Suprapubic skin (tissue), 4 donors: Measurements from ENCODE around the gene MYH7. TPM values are rescaled to one million over a fixed set of nuclear protein-coding genes. Genes with fewer than 3 reads are reported as not detected.
"Not testable (repeated sequence)": the region's sequence is repeated elsewhere in the genome, so short reads cannot be mapped to it uniquely, and the experiment has no call there.

Experiments used
- DNase-seq, 2 donors: peaks; one replicate each; pipeline ENCODE4 v3.0.0-alpha.2; 2019; ENCODE audit warnings: low spot score in 2 of 2
- H3K27ac ChIP-seq: fragments of 200-600 bp; sonication (generic); one replicate; pipeline ENCODE4 v1.5.1; 2019
- H3K27me3 ChIP-seq: fragments of 200-600 bp; sonication (generic); one replicate; pipeline ENCODE4 v1.5.1; 2019
- H3K36me3 ChIP-seq: fragments of 200-600 bp; sonication (generic); one replicate; pipeline ENCODE4 v1.5.1; 2019
- H3K4me1 ChIP-seq: fragments of 200-600 bp; sonication (generic); one replicate; pipeline ENCODE4 v1.5.1; 2019
- H3K4me3 ChIP-seq: fragments of 200-600 bp; sonication (generic); one replicate; pipeline ENCODE4 v1.5.1; 2019; ENCODE audit warnings: mild to moderate bottlenecking
- H3K9me3 ChIP-seq: fragments of 200-600 bp; sonication (generic); one replicate; pipeline ENCODE4 v1.5.1; 2019
- EP300 ChIP-seq: sonication (generic); formaldehyde crosslinking; IDR thresholded peaks from one replicate; pipeline ENCODE4 v1.6.1; 2017; ENCODE audit warnings: antibody characterized with exemption
- POLR2A ChIP-seq, 2 donors: fragments of 450-650 bp; IDR thresholded peaks; one replicate each; pipeline ENCODE4 v1.6.1; 2017; ENCODE audit warnings: antibody characterized with exemption in 2 of 2, mild to moderate bottlenecking in 2 of 2, moderate library complexity in 2 of 2
- POLR2AphosphoS5 ChIP-seq, 3 donors: sonication (generic); formaldehyde crosslinking; IDR thresholded peaks; one replicate each; pipeline ENCODE4 v1.6.1; 2017; ENCODE audit warnings: antibody characterized with exemption in 3 of 3
- WGBS: methylation state at CpG from one replicate; pipeline ENCODE4 v1.1.5; 2018; 5-methylcytosine and 5-hydroxymethylcytosine counted together
- total RNA-seq, 4 donors: library from RNA; depleted of rRNA; stranded (reverse); fragments of >200 nt; gene quantifications; one replicate each; pipeline ENCODE4 v1.1.0, GENCODE V29; 2016
- TF ChIP-seq, protein P1 (sequence below), 2 donors: fragments of 200-600 bp in 1 of 2; fragments of 450-650 bp in 1 of 2; sonication (generic) in 1 of 2; IDR thresholded peaks; one replicate each; pipeline ENCODE4 v1.5.1; 2016 to 2019; ENCODE audit warnings: antibody characterized with exemption in 2 of 2, mild to moderate bottlenecking in 1 of 2, moderate library complexity in 1 of 2

MYH7 gene
- total RNA-seq, 4 donors from 2014 or later = not detected

DNA sequence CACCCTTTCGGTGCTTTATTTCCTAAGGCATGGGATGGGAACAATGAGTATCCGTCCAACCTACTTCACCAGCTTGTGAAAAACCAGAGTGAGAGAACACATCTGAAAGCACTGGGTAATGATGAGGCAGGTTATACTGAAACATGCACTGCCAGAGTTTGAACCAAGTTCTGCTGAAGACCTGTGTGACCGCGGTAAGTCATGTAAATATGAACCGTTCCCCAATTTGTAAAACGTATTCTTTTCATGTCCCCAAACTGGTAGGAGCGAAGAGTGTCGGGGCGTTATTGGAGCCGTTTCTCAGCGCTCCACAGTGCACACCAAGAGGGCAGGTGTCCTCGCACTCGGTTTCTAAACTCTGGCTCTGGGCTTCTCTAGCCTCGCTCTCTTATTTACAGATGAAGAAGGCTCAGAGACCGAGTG lies 33.3 kb upstream of the MYH7 start:
- WGBS = 74% methylated on average over 15 of the region's 15 CpGs
- peak overlapping the region; percentile 84 for H3K4me3 ChIP-seq
- peaks cover 27% of the 10 kb centered on the region for H3K36me3 ChIP-seq

DNA sequence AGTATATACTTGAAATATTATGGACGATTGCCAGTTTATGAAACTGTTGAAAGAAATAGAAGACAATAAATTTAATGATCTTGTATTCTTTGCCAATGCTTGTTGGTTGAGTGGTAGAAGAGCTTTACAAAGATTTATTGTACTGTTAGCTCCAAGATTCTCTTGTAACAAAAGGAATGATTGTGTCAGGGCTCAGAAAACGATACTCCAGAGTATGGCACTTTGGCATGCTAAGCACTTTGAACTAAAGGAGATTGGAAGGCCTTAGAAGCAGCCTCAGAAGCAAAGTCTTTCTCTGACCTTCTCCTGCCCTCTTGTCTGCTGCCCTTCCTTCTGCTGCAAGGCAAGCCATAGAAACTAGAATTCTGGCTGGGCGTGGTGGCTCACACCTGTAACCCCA lies 29.8 kb upstream of the MYH7 start:
- H3K36me3 ChIP-seq = no peaks in the 10 kb centered on the region
- DNase-seq = no peak
- H3K27me3 ChIP-seq = peaks cover 6% of the 10 kb centered on the region
- 76% methylated on average over 3 of the region's 3 CpGs for WGBS
- H3K27ac ChIP-seq = peak overlapping the region; percentile 29
- no peak overlapping the region for H3K4me3 ChIP-seq
- H3K4me1 ChIP-seq = peaks cover 9% of the 10 kb centered on the region
- no peak for TF ChIP-seq POLR2A (IDR thresholded peaks at IDR 0.05)
- TF ChIP-seq POLR2AphosphoS5 (IDR thresholded peaks at IDR 0.05) = no peak
- no peak for TF ChIP-seq EP300
- TF ChIP-seq, protein P1, sequence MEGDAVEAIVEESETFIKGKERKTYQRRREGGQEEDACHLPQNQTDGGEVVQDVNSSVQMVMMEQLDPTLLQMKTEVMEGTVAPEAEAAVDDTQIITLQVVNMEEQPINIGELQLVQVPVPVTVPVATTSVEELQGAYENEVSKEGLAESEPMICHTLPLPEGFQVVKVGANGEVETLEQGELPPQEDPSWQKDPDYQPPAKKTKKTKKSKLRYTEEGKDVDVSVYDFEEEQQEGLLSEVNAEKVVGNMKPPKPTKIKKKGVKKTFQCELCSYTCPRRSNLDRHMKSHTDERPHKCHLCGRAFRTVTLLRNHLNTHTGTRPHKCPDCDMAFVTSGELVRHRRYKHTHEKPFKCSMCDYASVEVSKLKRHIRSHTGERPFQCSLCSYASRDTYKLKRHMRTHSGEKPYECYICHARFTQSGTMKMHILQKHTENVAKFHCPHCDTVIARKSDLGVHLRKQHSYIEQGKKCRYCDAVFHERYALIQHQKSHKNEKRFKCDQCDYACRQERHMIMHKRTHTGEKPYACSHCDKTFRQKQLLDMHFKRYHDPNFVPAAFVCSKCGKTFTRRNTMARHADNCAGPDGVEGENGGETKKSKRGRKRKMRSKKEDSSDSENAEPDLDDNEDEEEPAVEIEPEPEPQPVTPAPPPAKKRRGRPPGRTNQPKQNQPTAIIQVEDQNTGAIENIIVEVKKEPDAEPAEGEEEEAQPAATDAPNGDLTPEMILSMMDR (IDR thresholded peaks at IDR 0.05) = no peak
- no peaks in the 10 kb centered on the region for H3K9me3 ChIP-seq

More for the DNA sequence above, 33.3 kb upstream of the MYH7 start:
- H3K27me3 ChIP-seq = peaks cover 4% of the 10 kb centered on the region
- H3K27ac ChIP-seq = peak overlapping the region; percentile 63
- TF ChIP-seq EP300 (peak; percentile 11), POLR2AphosphoS5 (IDR thresholded peaks at IDR 0.05) (no peak)
- no peaks in the 10 kb centered on the region for H3K9me3 ChIP-seq
- no peak for DNase-seq
- H3K4me1 ChIP-seq = peaks cover 13% of the 10 kb centered on the region

DNA sequence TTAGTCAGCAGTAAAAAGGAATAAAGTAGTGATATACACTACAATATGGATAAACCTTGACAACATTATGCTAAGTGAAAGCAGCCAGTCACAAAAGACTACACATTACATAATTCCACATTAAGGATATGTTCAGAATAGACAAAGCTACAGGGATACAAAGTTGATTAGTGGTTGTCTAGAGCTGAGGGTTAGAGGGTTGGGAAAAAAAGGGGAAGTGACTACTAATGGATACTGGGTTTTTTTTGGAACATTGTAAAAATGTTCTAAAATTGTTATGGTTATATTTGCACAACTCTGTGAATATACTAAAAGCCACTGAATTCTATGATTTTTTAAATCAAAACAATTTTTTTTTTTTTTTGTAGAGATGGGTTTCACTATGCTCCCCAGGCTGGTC lies 29.2 kb upstream of the MYH7 start:
- no peak overlapping the region for H3K27ac ChIP-seq
- H3K9me3 ChIP-seq = no peaks in the 10 kb centered on the region
- peaks cover 6% of the 10 kb centered on the region for H3K27me3 ChIP-seq
- no peak for DNase-seq
- peaks cover 5% of the 10 kb centered on the region for H3K4me1 ChIP-seq
- TF ChIP-seq POLR2A (IDR thresholded peaks at IDR 0.05) (no peak), EP300 (no peak), POLR2AphosphoS5 (IDR thresholded peaks at IDR 0.05) (no peak)
- TF ChIP-seq, protein P1 (IDR thresholded peaks at IDR 0.05) = no peak
- no peak overlapping the region for H3K4me3 ChIP-seq
- no peaks in the 10 kb centered on the region for H3K36me3 ChIP-seq

DNA sequence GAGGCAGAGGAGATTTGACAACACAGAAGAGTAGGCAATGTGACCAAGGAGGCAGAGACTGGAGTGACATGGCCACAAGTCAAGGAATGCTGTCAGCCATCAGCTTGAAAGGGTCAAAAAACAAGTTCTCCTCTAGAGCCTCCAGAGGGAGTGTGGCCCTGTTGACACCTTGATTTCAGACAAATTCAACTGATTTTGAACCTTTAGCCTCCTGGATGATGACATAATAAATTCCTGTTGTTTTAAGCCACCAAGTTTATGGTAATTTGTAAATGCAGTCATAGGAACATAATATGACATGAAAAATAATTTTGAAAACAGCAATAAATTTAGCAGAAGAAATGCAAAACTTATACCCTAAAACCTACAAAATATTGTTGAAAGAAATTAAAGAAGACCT lies 25.5 kb upstream of the MYH7 start:
- Histone ChIP-seq H3K36me3 (no peaks in the 10 kb centered on the region), H3K4me1 (no peaks in the 10 kb centered on the region), H3K27me3 (peaks cover 9% of the 10 kb centered on the region), H3K9me3 (no peaks in the 10 kb centered on the region), H3K4me3 (no peak overlapping the region), H3K27ac (no peak overlapping the region)
- no peak for DNase-seq
- TF ChIP-seq, protein P1 (IDR thresholded peaks at IDR 0.05) = no peak

DNA sequence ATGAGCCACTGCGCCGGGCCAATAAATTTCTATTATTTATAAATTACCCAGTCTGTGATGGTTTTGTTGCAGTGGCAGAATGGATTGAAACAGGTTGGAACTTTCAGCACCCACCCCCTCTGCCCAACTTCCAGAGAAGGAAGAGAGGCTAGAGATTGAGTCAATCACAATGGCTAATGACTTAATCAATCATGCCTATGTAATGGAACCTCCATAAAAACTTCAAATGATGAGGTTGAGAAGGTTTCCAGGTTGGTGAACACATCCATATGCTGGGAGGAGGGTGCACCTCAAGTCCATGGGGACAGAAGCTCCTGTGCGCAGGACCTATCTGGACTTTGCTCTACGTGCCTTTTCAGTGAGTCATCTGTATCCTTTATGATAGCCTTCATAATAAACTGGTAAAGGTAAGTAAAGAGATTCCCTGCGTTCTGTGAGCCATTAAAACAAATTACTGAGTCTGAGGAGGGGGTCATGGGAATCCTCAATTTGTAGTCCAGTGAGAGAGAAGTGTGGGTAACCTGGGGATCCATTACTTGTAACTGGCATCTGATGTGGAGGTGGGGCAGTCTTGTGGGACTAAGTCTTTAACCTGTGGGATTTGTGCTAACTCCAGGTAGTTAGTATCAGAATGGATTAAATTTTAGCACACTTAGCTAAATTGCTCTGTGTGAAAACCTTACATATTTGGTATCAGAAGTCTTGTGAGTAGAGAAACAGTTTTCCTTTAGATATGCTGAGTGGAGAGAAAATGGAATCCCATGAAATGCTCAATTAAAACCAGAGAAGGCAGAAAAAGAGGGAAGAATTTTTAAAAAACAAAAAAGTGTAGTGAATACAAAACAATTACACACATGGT lies 22.4 kb upstream of the MYH7 start:
- Histone ChIP-seq H3K27ac (no peak overlapping the region), H3K36me3 (no peaks in the 10 kb centered on the region), H3K9me3 (no peaks in the 10 kb centered on the region), H3K27me3 (peaks cover 3% of the 10 kb centered on the region), H3K4me3 (no peak overlapping the region), H3K4me1 (peaks cover 2% of the 10 kb centered on the region)
- no peak for DNase-seq
- WGBS = 80% methylated on average over 5 of the region's 5 CpGs
- no peak for TF ChIP-seq EP300
- no peak for TF ChIP-seq POLR2AphosphoS5 (IDR thresholded peaks at IDR 0.05)
- TF ChIP-seq POLR2A (IDR thresholded peaks at IDR 0.05) = no peak
- TF ChIP-seq, protein P1 (IDR thresholded peaks at IDR 0.05) = no peak

DNA sequence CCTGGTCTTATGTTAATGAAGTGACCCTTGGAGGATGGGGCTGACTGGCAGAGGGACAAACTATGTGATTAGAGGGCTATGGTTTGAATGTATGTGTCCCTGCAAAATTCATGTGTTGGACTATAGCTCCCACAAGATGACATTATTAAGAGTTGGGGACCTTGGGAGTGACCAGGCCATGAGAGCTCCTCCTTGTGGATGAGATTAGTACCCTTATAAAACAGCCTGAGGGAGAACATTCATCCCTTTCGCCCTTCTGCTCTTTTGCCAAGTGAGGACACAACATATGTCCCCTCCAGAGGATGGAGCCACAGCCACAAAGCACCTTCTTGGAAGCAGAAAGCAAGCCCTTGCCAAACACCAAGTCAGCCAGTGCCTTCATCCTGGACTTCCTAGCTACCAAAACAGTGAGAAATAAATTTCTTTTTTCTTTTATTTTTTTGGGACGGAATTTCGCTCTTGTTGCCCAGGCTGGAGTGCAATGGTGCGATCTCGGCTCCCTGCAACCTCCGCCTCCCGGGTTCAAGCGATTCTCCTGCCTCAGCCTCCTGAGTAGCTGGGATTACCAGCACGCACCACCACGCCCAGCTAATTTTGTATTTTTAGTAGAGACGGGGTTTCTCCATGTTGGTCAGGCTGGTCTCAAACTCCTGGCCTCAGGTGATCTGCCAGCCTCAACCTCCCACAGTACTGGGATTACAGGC lies 21.6 kb upstream of the MYH7 start:
- WGBS = 93% methylated on average over 11 of the region's 11 CpGs
- H3K27ac ChIP-seq, H3K36me3 ChIP-seq, H3K4me3 ChIP-seq, H3K9me3 ChIP-seq, DNase-seq, H3K27me3 ChIP-seq, H3K4me1 ChIP-seq: not testable (repeated sequence)
